Upper lobe of left lung (tissue), 6 donors: Measurements from ENCODE around the gene CYP2C9. TPM values are rescaled to one million over a fixed set of nuclear protein-coding genes. Genes with fewer than 3 reads are reported as not detected.

Experiments used
- ATAC-seq, 2 donors: fragments of 200-7000 bp; cut with Tn5 transposase; one replicate each; pipeline ENCODE4 v1.9.1; 2022; ENCODE audit warnings: mild to moderate bottlenecking in 2 of 2, moderate library complexity in 2 of 2; ENCODE audit not compliant: low FRiP score in 2 of 2
- DNase-seq, 2 donors: peaks; one replicate each; pipeline ENCODE4 v3.0.0-alpha.2; 2019 to 2020
- H3K27ac ChIP-seq, 4 donors: fragments of 200-600 bp; sonication (generic); one replicate each; pipeline ENCODE4 v1.5.1; 2016 to 2019
- H3K27me3 ChIP-seq, 4 donors: fragments of 200-600 bp; sonication (generic); one replicate each; pipeline ENCODE4 v1.5.1; 2017 to 2019
- H3K36me3 ChIP-seq, 4 donors: fragments of 200-600 bp; sonication (generic); one replicate each; pipeline ENCODE4 v1.5.1; 2016 to 2019
- H3K4me1 ChIP-seq, 4 donors: fragments of 200-600 bp; sonication (generic); one replicate each; pipeline ENCODE4 v1.5.1; 2018 to 2019
- H3K4me3 ChIP-seq, 4 donors: fragments of 200-600 bp; sonication (generic); one replicate each; pipeline ENCODE4 v1.5.1; 2017 to 2019; ENCODE audit warnings: mild to moderate bottlenecking in 2 of 4, moderate library complexity in 1 of 4
- H3K9me3 ChIP-seq, 4 donors: fragments of 200-600 bp; sonication (generic); one replicate each; pipeline ENCODE4 v1.5.1; 2018 to 2019
- CTCF ChIP-seq, 6 experiments: fragments of 450-650 bp in 4 of 6; fragments of 200-600 bp in 2 of 6; sonication (generic) in 2 of 6; IDR thresholded peaks; one replicate each; pipeline ENCODE4 v1.5.1; 2016 to 2019; ENCODE audit warnings: antibody characterized with exemption in 6 of 6
- EP300 ChIP-seq, 4 donors: sonication (generic); formaldehyde crosslinking; IDR thresholded peaks; one replicate each; pipeline ENCODE4 v1.5.1; 2017; ENCODE audit warnings: antibody characterized with exemption in 4 of 4, control low read depth in 2 of 4
- POLR2A ChIP-seq, 4 donors: fragments of 450-650 bp; IDR thresholded peaks; one replicate each; pipeline ENCODE4 v1.5.1; 2016 to 2017; ENCODE audit warnings: antibody characterized with exemption in 4 of 4, mild to moderate bottlenecking in 2 of 4
- POLR2AphosphoS5 ChIP-seq, 2 donors: sonication (generic); formaldehyde crosslinking; IDR thresholded peaks; one replicate each; pipeline ENCODE4 v1.5.1; 2017; ENCODE audit warnings: antibody characterized with exemption in 2 of 2
- WGBS, 2 donors: methylation state at CpG; one replicate each; pipeline ENCODE4 v1.1.5; 2017 to 2018; 5-methylcytosine and 5-hydroxymethylcytosine counted together
- small RNA-seq, 4 donors: library from RNA; depleted of rRNA; stranded (forward); fragments of <200 nt; gene quantifications; one replicate each; pipeline ENCODE3, GENCODE V24; 2016
- total RNA-seq, 6 donors: library from RNA; depleted of rRNA in 4 of 6; stranded (reverse); fragments of >200 nt in 4 of 6; gene quantifications; one replicate each; pipeline versions ENCODE4 v1.1.0 to v1.2.1, GENCODE V29; 2016 to 2021
- donor health status: DM: no; HTN: no; CAD: no; lungs with moderate emphysema.
- donor health status: DM: no; HTN: yes; CAD: no; lungs with severe emphysema.

CYP2C9 gene
- total RNA-seq, 6 donors from 2014 or later, result 0.54 to 4.2 (median 0.92) TPM; not detected in 3

- DNase-seq (peak in 1 of 2 donors; percentile 45), ATAC-seq (peak in 1 of 2 donors; percentile 76)
- H3K9me3 ChIP-seq, result no peaks in the 10 kb centered on the region
- no peak overlapping the region for H3K27ac ChIP-seq
- H3K4me3 ChIP-seq, result no peak overlapping the region
- no peak for TF ChIP-seq POLR2A (IDR thresholded peaks at IDR 0.05)
- no peak for TF ChIP-seq POLR2AphosphoS5 (IDR thresholded peaks at IDR 0.05)
- TF ChIP-seq CTCF (IDR thresholded peaks at IDR 0.05), result no peak
- no peak for TF ChIP-seq EP300 (IDR thresholded peaks at IDR 0.05)
- WGBS, 2 donors, result 40 to 55% methylated on average over 4 of the region's 4 CpGs
- H3K4me1 ChIP-seq, result no peaks in the 10 kb centered on the region
- no peaks in the 10 kb centered on the region for H3K27me3 ChIP-seq
- no peaks in the 10 kb centered on the region for H3K36me3 ChIP-seq
Observed at GRCh38 chr10:95035332-95036295, 97.2 kb downstream of the CYP2C9 start.

GRCh38 chr10:95039281-95039680 lies 100.8 kb downstream of the CYP2C9 start:
- WGBS, 2 donors, result 84 to 86% methylated on average over 2 of the region's 2 CpGs
- ATAC-seq (no peak), DNase-seq (no peak)
- Histone ChIP-seq H3K4me1 (no peaks in the 10 kb centered on the region), H3K27me3 (no peaks in the 10 kb centered on the region), H3K27ac (no peak overlapping the region), H3K36me3 (no peaks in the 10 kb centered on the region), H3K9me3 (no peaks in the 10 kb centered on the region), H3K4me3 (no peak overlapping the region)
- TF ChIP-seq POLR2A (IDR thresholded peaks at IDR 0.05) (no peak), CTCF (IDR thresholded peaks at IDR 0.05) (no peak), EP300 (IDR thresholded peaks at IDR 0.05) (no peak), POLR2AphosphoS5 (IDR thresholded peaks at IDR 0.05) (no peak)

Small RNA genes lying within 50 kb of the gene (small RNA-seq; reads per million reads assigned to genes)
- 0 reads per million in 4 donors for gene CYP2C60P

Other genes starting within 250 kb of the CYP2C9 start
- 1 to 10 TPM in 2 of 6 donors, under 1 TPM in 2, not detected in 2; 0.14 to 2.1 (median 0.69) TPM for gene CYP2C19, start 176.0 kb upstream of the CYP2C9 start, total RNA-seq
- 1 to 10 TPM in 1 of 6 donors, under 1 TPM in 4, not detected in 1; 0.44 to 1.4 (median 0.49) TPM for gene CYP2C8, start 130.8 kb downstream of the CYP2C9 start, total RNA-seq